Measurements from ENCODE around the gene UNC13B.

UNC13B gene

GRCh38 chr9:35452481-35452880 is 290.7 kb downstream of the UNC13B start:
- no peak for DNase-seq

GRCh38 chr9:35453786-35454185 is 292.0 kb downstream of the UNC13B start:
- DNase-seq: no peak

Data from NCI-H2029 (cell line).